HCT116 (cell line): ENCODE data around the gene DNTT.

Experiments
- CEBPB ChIP-seq: IDR thresholded peaks from 2 replicates; pipeline ENCODE4 v1.6.1; 2012; ENCODE audit warnings: low read depth
- CTCF ChIP-seq, 3 experiments: fragments of 200-600 bp in 1 of 3; sonication (generic) in 1 of 3; IDR thresholded peaks in 2 of 3; conservative IDR thresholded peaks in 1 of 3; 2 replicates each; pipeline ENCODE4 v1.5.1; 2012 to 2017; ENCODE audit warnings: low read depth in 2 of 3, low read length in 2 of 3, antibody characterized with exemption in 1 of 3, borderline replicate concordance in 1 of 3, control low read depth in 1 of 3, mild to moderate bottlenecking in 1 of 3, mixed read lengths in 1 of 3, mixed run types in 1 of 3, moderate library complexity in 1 of 3; ENCODE audit not compliant: insufficient read depth in 1 of 3
- EZH2 ChIP-seq: fragments of 200-600 bp; sonication (generic); IDR thresholded peaks from 2 replicates; pipeline ENCODE4 v1.6.1; 2017; ENCODE audit warnings: antibody characterized with exemption, mixed run types
- JUND ChIP-seq: IDR thresholded peaks from 2 replicates; pipeline ENCODE4 v1.6.1; 2012
- MAX ChIP-seq: IDR thresholded peaks from 2 replicates; pipeline ENCODE4 v1.6.1; 2012
- POLR2A ChIP-seq: IDR thresholded peaks from 2 replicates; pipeline ENCODE4 v1.7.0; 2011; ENCODE audit warnings: borderline replicate concordance; ENCODE audit not compliant: insufficient read depth, insufficient read length; ENCODE audit errors: extremely low read depth
- REST ChIP-seq: IDR thresholded peaks from 2 replicates; pipeline ENCODE4 v1.6.1; 2012; ENCODE audit warnings: low read depth
- TCF7L2 ChIP-seq: IDR thresholded peaks from 2 replicates; pipeline ENCODE4 v1.7.0; 2011; ENCODE audit warnings: borderline replicate concordance, inconsistent platforms; ENCODE audit not compliant: insufficient read depth, insufficient read length; ENCODE audit errors: extremely low read depth
- ZFX ChIP-seq: fragments of 450-650 bp; IDR thresholded peaks from 2 replicates; pipeline ENCODE4 v1.6.1; 2017

- TF ChIP-seq MAX: no peak
- no peak for TF ChIP-seq EZH2
- no peak for TF ChIP-seq ZFX
- no peak for TF ChIP-seq JUND
- TF ChIP-seq CTCF (IDR thresholded peaks at IDR 0.05 in 2 of 3, conservative IDR thresholded peaks at IDR 0.05 in 1 of 3; ENCODE audit: borderline replicate concordance in 1 of 3, insufficient read depth in 1 of 3, low read depth in 2 of 3, low read length in 2 of 3): no peak
- TF ChIP-seq REST: no peak
- no peak for TF ChIP-seq POLR2A
- no peak for TF ChIP-seq TCF7L2
- no peak for TF ChIP-seq CEBPB
Measured at GRCh38 chr10:96306516-96306915, 2.3 kb downstream of the DNTT start.
